Measurements from ENCODE around the gene NEUROD1.
"Not testable (repeated sequence)": the region's sequence is repeated elsewhere in the genome, so short reads cannot be mapped to it uniquely, and the experiment has no call there.

Gene NEUROD1

DNA sequence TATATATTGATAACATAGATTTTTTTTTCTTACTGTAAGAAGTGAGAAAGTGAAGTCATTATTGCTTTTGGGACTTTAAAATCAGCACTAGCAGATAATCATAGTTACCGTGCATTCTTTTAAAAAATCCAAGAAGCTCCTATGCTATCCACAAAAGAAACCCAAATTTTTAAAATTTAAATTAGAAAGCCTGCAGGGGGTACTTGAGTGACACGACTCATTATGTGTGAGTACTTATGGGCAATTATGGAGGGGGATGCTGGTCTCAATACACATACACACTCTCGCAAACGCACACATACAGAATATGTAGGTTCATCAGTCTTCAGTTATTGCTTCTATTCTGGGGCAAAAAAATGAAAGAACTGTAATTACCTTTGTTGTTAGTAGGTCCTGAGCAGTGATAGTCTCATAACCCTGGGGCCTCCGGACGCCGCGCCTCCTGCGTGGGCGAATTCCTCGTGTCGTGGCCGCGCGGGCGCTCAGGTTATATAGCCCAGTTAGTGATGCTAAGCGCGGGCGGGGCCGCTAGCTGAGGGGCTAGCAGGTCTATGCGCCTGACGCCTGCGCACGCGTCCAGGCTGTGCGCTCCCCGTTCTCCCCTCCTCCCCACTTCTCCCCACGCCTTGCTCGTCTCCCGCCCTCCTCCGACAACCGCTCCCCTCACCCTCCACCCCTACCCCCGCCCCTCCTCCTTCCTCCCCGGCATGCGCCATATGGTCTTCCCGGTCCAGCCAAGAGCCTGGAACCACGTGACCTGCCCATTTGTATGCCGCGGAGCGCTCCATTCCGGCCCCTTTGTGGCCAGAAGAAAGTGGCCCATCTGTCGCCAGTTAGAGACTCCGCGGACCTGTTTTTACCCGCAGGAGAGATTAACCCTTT is at the start of gene NEUROD1:
TSS of gene NEUROD1 (minus strand) at position 463 of the 882 bp plus-strand sequence. CDS start 1,657 bp downstream, outside the sequence.
- H3K4me1 Mint-ChIP-seq (ENCODE audit: low read depth), result peaks cover 34% of the 10 kb centered on the region
- H3K4me3 Mint-ChIP-seq, result peak within 1 kb of the TSS; percentile 41
- H3K9me3 Mint-ChIP-seq, result peaks cover 9% of the 10 kb centered on the region
- peaks cover 89% of the 10 kb centered on the region for H3K27me3 Mint-ChIP-seq (ENCODE audit: low read depth)
- peak within 1 kb of the TSS; percentile 68 for H3K27ac Mint-ChIP-seq
- peaks cover 14% of the 10 kb centered on the region for H3K36me3 Mint-ChIP-seq (ENCODE audit: low read depth)

DNA sequence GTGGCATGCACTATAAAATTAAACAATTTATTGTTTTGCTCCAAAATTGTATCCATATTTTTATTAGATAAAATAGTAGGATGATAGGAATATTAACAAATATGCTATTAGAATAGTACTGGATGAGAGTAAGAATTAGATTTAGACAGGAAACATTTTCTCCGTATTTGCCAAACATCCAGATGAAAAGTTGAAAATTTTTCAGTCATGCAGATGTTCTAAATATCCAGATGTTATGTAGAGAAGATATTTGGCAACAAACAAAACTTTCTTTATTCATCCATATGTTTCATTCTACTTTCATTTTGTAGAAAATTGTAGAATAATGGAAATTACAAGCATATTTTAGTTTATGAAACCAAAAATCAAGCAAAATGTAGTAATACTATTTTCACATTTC is 45.2 kb upstream of the NEUROD1 start:
- H3K9me3 Mint-ChIP-seq, result no peaks in the 10 kb centered on the region
- H3K4me3 Mint-ChIP-seq, result no peak overlapping the region
- peaks cover 12% of the 10 kb centered on the region for H3K27me3 Mint-ChIP-seq (ENCODE audit: low read depth)
- H3K36me3 Mint-ChIP-seq (ENCODE audit: low read depth), result no peaks in the 10 kb centered on the region
- peaks cover 3% of the 10 kb centered on the region for H3K4me1 Mint-ChIP-seq (ENCODE audit: low read depth)
- no peak overlapping the region for H3K27ac Mint-ChIP-seq

DNA sequence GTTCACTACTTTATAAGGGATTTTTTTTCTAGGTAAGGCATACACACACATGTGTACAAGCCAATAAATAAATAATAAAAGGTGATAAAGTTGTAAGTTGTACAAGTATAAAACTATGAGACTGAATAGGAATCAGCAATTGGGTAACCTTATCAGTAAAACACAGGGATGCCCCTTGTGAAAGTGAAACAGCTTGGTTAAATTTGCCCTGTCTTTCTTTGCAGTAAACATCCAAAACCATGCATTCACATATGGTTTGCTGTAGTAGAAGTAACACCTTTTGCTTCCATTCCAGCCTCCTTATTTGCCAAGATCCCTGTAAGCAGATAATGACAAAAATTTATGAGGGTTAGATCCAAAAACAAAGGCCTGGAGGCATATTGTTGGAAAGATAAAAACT is 44.3 kb upstream of the NEUROD1 start:
- peaks cover 12% of the 10 kb centered on the region for H3K27me3 Mint-ChIP-seq (ENCODE audit: low read depth)
- H3K36me3 Mint-ChIP-seq (ENCODE audit: low read depth), result no peaks in the 10 kb centered on the region
- H3K4me1 Mint-ChIP-seq (ENCODE audit: low read depth), result peaks cover 3% of the 10 kb centered on the region

DNA sequence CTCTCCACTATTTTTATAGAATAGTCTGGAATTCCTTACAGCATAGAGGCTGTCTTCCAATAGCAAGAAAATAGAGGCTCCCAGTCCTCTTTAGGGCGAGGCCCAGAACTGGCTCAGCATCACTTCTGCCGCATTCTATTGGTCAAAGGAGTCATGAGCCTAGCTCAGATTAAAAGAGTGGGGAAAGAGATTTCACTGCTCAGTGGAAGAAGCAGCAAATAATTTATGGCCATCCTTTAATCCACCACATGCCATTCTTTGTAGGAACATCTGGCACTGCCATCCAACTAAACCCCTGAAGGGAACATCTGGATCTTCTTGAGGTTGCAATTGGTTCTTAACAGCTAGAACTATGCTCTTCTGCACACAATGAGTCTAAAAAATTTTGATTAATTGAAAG is 43.4 kb upstream of the NEUROD1 start:
- no peaks in the 10 kb centered on the region for H3K36me3 Mint-ChIP-seq (ENCODE audit: low read depth)
- H3K4me3 Mint-ChIP-seq, result no peak overlapping the region
- no peak overlapping the region for H3K27ac Mint-ChIP-seq
- H3K27me3 Mint-ChIP-seq (ENCODE audit: low read depth), result peaks cover 12% of the 10 kb centered on the region
- peaks cover 3% of the 10 kb centered on the region for H3K4me1 Mint-ChIP-seq (ENCODE audit: low read depth)
- no peaks in the 10 kb centered on the region for H3K9me3 Mint-ChIP-seq

More for the DNA sequence above, 44.3 kb upstream of the NEUROD1 start:
- H3K27ac Mint-ChIP-seq, result no peak overlapping the region
- H3K4me3 Mint-ChIP-seq, result no peak overlapping the region
- H3K9me3 Mint-ChIP-seq, result no peaks in the 10 kb centered on the region

DNA sequence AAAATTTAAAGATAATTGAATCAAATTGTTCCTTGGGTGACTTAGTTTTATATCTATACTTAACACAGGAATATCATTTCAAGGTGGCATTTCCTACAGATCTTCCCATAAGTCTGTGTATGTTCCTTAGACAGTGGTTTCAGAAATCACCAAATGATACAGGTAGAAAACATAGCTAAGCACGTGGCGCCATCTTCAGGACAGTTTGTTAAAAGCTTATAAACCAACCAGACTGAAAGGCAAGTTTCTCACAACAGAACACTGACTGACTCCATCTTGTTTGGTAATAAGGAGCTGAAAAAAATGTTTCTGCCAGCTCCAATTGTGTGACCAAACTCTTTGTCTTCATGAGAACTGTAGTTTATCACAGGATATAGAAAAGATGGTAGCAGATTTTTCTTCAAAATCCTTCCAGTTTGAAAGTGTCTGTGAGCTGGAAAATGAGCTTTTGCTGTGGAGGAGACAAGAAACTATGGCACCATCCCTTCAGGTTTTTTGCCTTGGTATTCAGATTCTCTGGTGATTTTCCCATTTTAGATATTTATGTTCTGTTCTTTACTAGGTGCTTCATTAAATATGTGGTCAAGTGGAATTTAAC is 34.8 kb upstream of the NEUROD1 start:
- peaks cover 4% of the 10 kb centered on the region for H3K27me3 Mint-ChIP-seq (ENCODE audit: low read depth)
- no peaks in the 10 kb centered on the region for H3K4me1 Mint-ChIP-seq (ENCODE audit: low read depth)
- H3K9me3 Mint-ChIP-seq, result no peaks in the 10 kb centered on the region
- no peaks in the 10 kb centered on the region for H3K36me3 Mint-ChIP-seq (ENCODE audit: low read depth)
- H3K4me3 Mint-ChIP-seq, result no peak overlapping the region
- H3K27ac Mint-ChIP-seq, result no peak overlapping the region

DNA sequence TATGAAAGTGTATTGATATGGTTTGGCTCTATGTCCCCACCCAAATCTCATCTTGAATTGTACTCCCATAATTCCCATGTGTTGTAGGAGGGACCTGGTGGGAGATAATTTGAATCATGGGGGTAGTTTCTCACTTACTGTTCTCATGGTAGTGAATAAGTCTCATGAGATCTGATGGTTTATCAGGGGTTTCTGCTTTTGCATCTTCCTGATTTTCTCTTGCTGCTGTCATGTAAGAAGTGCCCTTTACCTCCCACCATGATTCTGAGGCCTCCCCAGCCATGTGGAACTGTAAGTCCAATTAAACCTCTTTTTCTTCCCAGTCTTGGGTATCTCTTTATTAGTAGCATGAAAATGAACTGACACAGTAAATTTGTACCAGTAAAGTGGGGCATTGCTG is 30.7 kb upstream of the NEUROD1 start:
- H3K9me3 Mint-ChIP-seq; H3K4me3 Mint-ChIP-seq; H3K27me3 Mint-ChIP-seq (ENCODE audit: low read depth); H3K27ac Mint-ChIP-seq; H3K36me3 Mint-ChIP-seq (ENCODE audit: low read depth); H3K4me1 Mint-ChIP-seq (ENCODE audit: low read depth): not testable (repeated sequence)

DNA sequence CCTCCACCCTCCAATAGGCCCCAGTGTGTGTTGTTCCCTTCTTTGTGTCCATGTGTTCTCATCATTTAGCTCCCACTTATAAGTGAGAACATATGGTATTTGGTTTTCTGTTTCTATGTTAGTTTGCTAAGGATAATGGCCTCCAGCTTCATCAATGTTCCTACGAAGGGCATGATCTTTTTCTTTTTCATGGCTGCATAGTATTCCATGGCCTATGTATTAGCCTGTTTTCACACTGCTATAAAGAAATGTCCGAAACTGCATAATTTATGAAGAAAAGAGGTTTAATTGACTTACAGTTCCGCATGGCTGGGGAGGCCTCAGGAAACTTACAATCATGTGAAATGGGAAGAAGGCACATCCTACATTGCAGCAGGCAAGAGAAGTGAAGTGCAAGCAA is 22.2 kb upstream of the NEUROD1 start:
- Mint-ChIP-seq H3K27me3 (ENCODE audit: low read depth) (peaks cover 16% of the 10 kb centered on the region), H3K9me3 (peaks cover 14% of the 10 kb centered on the region)
- H3K4me1 Mint-ChIP-seq (ENCODE audit: low read depth); H3K27ac Mint-ChIP-seq; H3K4me3 Mint-ChIP-seq; H3K36me3 Mint-ChIP-seq (ENCODE audit: low read depth): not testable (repeated sequence)

DNA sequence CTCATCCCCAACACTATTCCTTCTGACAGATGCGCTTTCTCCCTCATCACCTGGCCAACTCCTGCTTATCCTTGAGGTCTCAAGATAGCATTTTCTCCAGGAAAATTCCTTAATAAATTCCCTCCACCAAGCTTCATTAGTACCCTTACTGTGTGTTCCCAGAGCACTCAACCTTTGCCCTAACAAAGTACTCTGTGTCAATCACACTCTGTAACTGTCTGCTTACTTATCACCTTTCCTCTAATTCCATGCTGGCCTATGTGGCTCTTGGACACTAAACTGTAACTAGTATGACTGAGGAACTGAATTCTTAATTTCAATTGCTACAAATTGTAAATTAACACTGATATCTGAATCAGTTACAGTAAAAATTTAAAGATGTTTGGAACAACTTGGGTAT is 17.9 kb upstream of the NEUROD1 start:
- no peak overlapping the region for H3K27ac Mint-ChIP-seq
- peaks cover 40% of the 10 kb centered on the region for H3K27me3 Mint-ChIP-seq (ENCODE audit: low read depth)
- no peaks in the 10 kb centered on the region for H3K4me1 Mint-ChIP-seq (ENCODE audit: low read depth)
- no peak overlapping the region for H3K4me3 Mint-ChIP-seq
- peaks cover 11% of the 10 kb centered on the region for H3K9me3 Mint-ChIP-seq
- H3K36me3 Mint-ChIP-seq (ENCODE audit: low read depth), result no peaks in the 10 kb centered on the region

DNA sequence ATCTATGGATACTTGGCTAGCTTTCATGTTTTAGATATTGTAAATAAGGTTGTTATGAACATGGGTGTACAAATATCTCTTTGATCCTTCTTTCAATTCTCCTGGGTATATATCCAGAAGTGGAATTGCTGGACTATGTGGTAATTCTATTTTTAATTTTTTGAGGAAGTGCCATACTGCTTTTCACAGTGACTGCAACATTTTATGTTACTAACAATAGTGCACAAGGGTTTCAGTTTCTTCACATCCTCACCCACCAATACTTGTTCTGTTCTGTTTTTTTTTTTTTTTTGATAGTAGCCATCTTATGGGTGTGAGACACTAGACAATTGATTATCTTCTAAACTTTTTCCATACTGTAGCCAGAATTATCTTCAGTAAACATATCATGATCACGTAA is 17.3 kb upstream of the NEUROD1 start:
- Mint-ChIP-seq H3K4me3 (no peak overlapping the region), H3K4me1 (ENCODE audit: low read depth) (no peaks in the 10 kb centered on the region), H3K9me3 (peaks cover 5% of the 10 kb centered on the region), H3K27me3 (ENCODE audit: low read depth) (peaks cover 45% of the 10 kb centered on the region), H3K36me3 (ENCODE audit: low read depth) (no peaks in the 10 kb centered on the region), H3K27ac (no peak overlapping the region)

DNA sequence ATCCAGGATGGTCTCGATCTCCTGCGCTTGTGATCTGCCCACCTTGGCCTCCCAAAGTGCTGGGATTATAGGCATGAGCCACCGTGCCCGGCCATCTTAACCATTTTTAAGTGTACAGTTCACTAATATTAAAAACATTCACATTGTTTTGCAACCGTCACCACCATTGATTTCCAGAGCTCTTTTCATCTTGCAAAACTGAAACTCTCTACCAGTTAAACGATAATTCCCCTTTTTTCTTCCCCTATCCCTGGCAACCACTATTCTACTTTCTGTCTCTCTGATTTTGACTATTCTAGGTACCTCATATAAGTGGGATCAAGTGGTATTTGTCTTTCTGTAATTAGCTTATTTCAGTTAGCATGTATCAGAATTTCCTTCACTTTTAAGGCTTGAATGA is 16.8 kb upstream of the NEUROD1 start:
- Mint-ChIP-seq H3K27ac (no peak overlapping the region), H3K9me3 (peaks cover under 1% of the 10 kb centered on the region), H3K4me3 (no peak overlapping the region), H3K27me3 (ENCODE audit: low read depth) (peaks cover 47% of the 10 kb centered on the region), H3K4me1 (ENCODE audit: low read depth) (no peaks in the 10 kb centered on the region), H3K36me3 (ENCODE audit: low read depth) (no peaks in the 10 kb centered on the region)

DNA sequence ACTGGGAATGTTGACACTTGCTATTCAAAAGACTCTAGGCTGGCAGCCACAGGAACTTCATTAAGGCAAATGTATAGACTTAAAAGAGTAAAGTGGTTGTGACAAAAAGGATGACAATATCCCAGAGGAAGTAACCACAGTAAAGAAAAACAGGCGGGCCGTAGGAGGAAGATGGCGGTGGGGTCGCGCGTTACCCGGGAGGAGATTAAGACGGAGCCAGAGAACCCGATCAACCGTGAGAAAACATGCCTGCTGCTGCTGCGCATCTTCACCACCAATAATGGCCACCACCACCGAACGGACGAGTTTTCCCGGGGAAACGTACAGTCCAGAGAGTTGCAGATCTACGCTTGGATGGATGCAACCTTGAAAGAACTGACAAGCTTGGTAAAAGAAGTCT is 14.0 kb upstream of the NEUROD1 start:
- H3K4me1 Mint-ChIP-seq (ENCODE audit: low read depth), result no peaks in the 10 kb centered on the region
- H3K9me3 Mint-ChIP-seq, result no peaks in the 10 kb centered on the region
- no peaks in the 10 kb centered on the region for H3K36me3 Mint-ChIP-seq (ENCODE audit: low read depth)
- no peak overlapping the region for H3K4me3 Mint-ChIP-seq
- peaks cover 47% of the 10 kb centered on the region for H3K27me3 Mint-ChIP-seq (ENCODE audit: low read depth)
- H3K27ac Mint-ChIP-seq, result no peak overlapping the region

DNA sequence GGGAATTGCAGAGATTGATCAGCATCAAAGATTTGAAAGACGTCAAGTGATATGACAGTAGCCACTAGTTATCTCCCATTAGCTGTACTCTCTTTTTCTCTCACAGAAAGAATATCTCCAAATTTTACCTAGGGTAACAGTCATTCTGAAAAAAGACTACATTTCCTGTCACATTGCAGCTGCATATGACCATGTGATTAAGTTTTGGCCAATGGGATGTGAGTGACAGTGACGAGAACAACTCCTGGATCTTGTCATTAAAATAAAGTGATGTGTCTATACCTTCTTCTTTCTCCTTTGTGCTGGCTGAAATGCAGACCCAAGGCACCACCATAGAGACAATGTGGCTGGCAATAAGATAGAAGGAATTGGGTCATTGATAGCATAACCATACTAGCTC is 10.5 kb upstream of the NEUROD1 start:
- Mint-ChIP-seq H3K36me3 (ENCODE audit: low read depth) (no peaks in the 10 kb centered on the region), H3K9me3 (no peaks in the 10 kb centered on the region), H3K27ac (no peak overlapping the region)

DNA sequence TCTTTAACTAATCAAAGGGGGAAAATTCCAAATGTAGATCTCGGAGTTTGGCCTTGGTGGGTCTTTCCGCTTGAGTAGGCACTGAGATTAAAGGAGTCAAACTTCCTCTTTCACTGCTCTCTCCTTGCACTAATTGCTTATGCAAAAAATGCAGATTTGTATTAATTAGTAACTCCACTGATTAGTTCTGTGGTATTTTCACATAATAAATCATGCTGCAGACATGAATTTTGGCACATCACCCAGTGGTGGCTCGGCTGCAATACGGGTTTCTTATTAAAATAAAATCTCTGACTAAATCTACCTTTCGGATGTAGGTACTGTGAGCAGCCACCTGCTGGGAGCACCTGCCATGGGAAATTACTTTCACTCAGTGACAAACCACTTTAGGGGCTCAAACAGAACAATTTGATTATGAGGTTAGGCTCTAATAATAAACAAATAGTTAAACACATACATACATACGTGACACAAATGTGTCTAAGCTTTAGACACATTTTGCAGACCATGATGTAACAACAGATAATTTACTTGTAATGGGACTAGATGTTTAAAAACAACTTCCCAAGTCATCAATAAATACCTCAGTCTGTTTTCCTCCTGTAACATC is 6.4 kb upstream of the NEUROD1 start:
- peaks cover 16% of the 10 kb centered on the region for H3K4me1 Mint-ChIP-seq (ENCODE audit: low read depth)
- peaks cover 6% of the 10 kb centered on the region for H3K36me3 Mint-ChIP-seq (ENCODE audit: low read depth)
- H3K27me3 Mint-ChIP-seq (ENCODE audit: low read depth), result peaks cover 75% of the 10 kb centered on the region
- no peaks in the 10 kb centered on the region for H3K9me3 Mint-ChIP-seq
- H3K27ac Mint-ChIP-seq, result no peak overlapping the region
- H3K4me3 Mint-ChIP-seq, result no peak overlapping the region

More for the DNA sequence above, 10.5 kb upstream of the NEUROD1 start:
- Mint-ChIP-seq H3K27me3 (ENCODE audit: low read depth) (peaks cover 54% of the 10 kb centered on the region), H3K4me1 (ENCODE audit: low read depth) (no peaks in the 10 kb centered on the region), H3K4me3 (no peak overlapping the region)

DNA sequence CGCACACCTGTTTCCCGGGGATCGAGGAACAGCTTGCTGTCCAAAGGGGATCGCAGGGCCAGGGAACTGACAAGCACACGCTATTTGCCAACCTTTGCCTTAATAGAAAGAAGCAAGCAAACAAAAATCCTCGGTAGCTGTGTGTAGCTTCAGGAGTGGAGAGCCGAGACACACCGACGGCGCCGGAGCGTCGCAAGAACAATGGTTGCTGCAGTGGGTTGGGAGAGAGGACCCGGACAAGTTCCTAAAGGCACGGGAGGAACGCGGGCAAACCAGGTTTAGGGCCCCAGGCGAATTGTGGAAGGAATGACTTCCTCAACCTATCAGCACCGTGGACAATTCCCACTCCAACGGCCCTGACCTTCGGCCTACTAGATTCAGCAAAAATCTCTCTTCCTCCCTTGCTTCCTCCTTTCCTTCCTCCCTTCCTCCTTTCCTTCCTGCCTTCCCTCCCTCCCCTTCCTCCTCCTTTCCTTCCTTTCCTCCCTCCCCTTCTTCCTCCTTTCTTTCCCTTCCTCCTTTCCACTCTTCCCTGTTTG is 4.9 kb upstream of the NEUROD1 start:
- H3K4me1 Mint-ChIP-seq (ENCODE audit: low read depth), result peaks cover 26% of the 10 kb centered on the region
- no peak overlapping the region for H3K27ac Mint-ChIP-seq
- peaks cover 90% of the 10 kb centered on the region for H3K27me3 Mint-ChIP-seq (ENCODE audit: low read depth)
- peaks cover 8% of the 10 kb centered on the region for H3K36me3 Mint-ChIP-seq (ENCODE audit: low read depth)
- no peaks in the 10 kb centered on the region for H3K9me3 Mint-ChIP-seq
- H3K4me3 Mint-ChIP-seq, result no peak overlapping the region

Measured in T-helper 1 cell treated with Interleukin-12 subunit alpha and Interleukin-12 subunit beta and Interleukin-4 antibody, amounts not matched to agents 30 μg/mL and 1 μg/mL, for 36 hours (primary cell).